Fibroblast of the aortic adventitia (primary cell): Measurements from ENCODE around the gene SLC6A7. TPM values are rescaled to one million over a fixed set of nuclear protein-coding genes. Genes with fewer than 3 reads are reported as not detected.

Experiments
- DNase-seq: peaks from one replicate; pipeline ENCODE4 v3.0.0-alpha.2; 2010; ENCODE audit warnings: low read depth
- H3K4me3 ChIP-seq: 2 replicates; pipeline ENCODE4 v1.5.1; 2011; ENCODE audit warnings: low read depth, mild to moderate bottlenecking, control low read depth, low read length, moderate library complexity
- total RNA-seq: library from RNA; depleted of rRNA; stranded (reverse); fragments of >200 nt; gene quantifications from 2 replicates; pipeline ENCODE4 v1.2.3, GENCODE V29; 2012; ENCODE audit warnings: low replicate concordance
- TF ChIP-seq, protein P1 (sequence below): IDR thresholded peaks from 2 replicates; pipeline ENCODE4 v1.5.1; 2011; ENCODE audit warnings: mild to moderate bottlenecking, low read length, control low read depth, inconsistent platforms; ENCODE audit not compliant: insufficient read depth

SLC6A7 gene
- total RNA-seq, 1 donor = not detected

DNA sequence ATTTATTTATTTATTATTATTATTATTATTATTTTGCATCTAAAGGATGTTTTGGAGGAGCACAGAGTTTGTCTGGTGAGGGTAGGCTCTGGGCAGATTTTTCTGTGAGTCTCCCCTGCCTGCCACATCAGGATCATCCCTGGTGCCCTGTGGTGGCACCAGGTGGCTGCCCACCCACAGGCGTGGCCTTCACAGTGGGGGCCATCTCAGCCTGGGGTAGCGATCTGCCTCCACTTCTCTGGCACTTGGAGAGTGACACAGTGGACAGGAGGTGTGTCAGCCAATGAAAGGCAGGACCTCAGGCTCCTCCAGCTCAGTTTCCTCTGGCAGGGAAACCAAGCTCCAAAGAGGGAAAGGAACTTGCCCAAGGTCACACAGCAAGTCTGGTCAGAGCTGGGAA lies 30.0 kb downstream of the SLC6A7 start:
- DNase-seq = no peak
- H3K4me3 ChIP-seq = no peak overlapping the region
- TF ChIP-seq, protein P1, sequence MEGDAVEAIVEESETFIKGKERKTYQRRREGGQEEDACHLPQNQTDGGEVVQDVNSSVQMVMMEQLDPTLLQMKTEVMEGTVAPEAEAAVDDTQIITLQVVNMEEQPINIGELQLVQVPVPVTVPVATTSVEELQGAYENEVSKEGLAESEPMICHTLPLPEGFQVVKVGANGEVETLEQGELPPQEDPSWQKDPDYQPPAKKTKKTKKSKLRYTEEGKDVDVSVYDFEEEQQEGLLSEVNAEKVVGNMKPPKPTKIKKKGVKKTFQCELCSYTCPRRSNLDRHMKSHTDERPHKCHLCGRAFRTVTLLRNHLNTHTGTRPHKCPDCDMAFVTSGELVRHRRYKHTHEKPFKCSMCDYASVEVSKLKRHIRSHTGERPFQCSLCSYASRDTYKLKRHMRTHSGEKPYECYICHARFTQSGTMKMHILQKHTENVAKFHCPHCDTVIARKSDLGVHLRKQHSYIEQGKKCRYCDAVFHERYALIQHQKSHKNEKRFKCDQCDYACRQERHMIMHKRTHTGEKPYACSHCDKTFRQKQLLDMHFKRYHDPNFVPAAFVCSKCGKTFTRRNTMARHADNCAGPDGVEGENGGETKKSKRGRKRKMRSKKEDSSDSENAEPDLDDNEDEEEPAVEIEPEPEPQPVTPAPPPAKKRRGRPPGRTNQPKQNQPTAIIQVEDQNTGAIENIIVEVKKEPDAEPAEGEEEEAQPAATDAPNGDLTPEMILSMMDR = no peak

DNA sequence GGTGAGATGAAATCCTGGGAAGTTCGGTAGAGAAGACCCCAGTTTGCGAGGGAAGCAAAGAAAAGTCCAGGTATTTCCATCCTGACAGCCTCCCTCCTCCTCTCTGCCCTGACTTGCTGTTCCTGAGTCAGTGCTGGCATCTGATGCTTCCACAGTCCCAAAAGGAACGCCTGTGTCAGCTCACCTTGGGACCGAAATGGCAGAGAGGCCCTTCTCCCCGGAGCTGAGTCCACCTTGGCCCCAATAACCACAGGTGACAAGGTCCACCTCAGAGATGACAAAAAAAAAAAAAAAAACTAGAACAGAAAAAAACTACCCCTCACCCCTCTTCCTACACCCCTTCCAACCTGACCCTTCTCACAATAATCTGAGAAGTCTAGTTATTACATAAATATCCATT lies 31.6 kb downstream of the SLC6A7 start:
- no peak overlapping the region for H3K4me3 ChIP-seq
- TF ChIP-seq, protein P1 = no peak
- no peak for DNase-seq

DNA sequence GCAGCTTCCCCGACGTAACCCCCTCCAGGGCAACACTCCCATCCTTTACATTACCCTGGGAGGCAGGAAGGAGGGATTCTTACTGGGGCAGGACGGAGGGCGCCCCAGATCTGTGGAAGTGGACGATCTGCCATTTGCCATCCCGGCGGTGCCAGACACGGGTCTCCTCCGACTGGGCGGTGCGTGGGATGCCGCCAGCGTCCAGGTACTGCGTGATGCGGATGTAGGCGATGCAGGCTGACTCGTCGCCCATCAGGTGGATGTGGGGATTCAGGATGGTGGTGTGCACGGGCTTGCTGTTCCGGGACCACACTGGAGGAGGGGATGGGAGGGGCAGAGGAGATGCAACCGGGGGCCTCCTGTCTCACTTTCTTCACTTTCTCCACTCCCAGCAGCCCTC lies 33.0 kb downstream of the SLC6A7 start:
- TF ChIP-seq, protein P1 = no peak
- H3K4me3 ChIP-seq = no peak overlapping the region
- DNase-seq = no peak

DNA sequence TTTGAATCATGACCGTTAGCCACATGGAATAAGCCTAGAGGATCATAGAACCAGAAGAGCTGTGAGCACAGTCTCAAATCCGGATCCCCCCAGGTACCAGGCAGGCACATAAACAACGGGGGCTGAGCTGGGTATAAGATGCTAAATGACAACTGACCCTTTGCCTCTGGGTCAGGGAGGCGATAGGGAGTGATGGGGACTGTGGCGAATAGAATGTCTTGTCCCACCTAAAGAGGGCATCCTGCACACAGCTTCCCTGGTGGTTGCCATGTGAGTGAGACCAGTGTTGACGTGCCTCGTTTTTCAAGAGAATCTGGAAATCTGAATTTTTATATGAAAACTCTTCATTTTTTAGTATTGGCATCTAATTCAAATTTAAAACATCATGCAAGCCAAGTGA lies 33.6 kb downstream of the SLC6A7 start:
- TF ChIP-seq, protein P1 = no peak
- H3K4me3 ChIP-seq = no peak overlapping the region
- DNase-seq = no peak

DNA sequence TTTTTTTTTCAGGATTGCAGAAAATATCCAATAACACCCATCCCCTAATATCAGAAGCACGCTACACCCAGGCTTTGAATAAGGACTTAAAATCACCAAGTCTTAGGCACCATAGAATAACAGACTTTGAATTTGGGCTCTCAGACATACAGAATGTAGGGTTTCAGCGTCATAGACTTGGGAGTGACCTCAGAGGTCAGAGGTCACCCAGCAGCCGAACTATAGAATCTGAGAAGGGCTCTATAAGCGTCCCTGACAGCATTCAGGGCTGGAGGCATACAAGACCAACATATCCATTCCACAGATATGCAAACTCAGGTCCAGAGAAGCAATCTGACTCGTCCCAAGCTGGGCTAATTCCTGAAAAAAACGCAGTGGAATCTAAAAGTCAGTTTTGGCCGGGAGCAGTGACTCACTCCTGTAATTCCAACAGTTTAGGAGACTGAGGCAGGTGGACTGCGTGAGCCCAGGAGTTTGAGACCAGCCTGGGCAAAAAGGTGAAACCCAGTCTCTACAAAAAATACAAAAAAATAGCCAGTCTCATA lies 34.7 kb downstream of the SLC6A7 start:
- no peak overlapping the region for H3K4me3 ChIP-seq
- TF ChIP-seq, protein P1 = no peak
- peak; percentile 23 for DNase-seq

DNA sequence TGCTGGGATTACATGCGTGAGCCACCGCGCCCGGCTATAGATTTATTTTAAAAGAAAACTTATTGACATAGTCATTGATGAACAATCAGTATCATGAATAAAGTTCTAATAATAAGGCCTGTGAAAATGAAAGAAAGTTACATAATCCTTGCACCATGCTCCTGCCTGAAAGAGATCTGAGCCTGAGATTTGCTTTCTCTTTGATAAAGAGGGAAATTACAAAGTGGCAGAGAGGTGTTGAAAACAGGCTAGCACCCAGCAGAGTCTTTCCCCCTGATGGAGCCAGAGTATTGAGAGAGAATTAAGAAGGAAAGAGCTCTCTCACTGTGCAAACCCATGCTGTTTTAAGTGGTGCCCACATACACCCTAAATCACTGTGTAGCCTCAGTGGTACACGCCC lies 37.2 kb downstream of the SLC6A7 start:
- no peak overlapping the region for H3K4me3 ChIP-seq
- TF ChIP-seq, protein P1 = no peak
- DNase-seq = no peak
